ENCODE measurements around the gene HOXA13.
A peak's percentile ranks its signal among the peaks of the same experiment; 100 is the strongest.

Gene HOXA13

DNA sequence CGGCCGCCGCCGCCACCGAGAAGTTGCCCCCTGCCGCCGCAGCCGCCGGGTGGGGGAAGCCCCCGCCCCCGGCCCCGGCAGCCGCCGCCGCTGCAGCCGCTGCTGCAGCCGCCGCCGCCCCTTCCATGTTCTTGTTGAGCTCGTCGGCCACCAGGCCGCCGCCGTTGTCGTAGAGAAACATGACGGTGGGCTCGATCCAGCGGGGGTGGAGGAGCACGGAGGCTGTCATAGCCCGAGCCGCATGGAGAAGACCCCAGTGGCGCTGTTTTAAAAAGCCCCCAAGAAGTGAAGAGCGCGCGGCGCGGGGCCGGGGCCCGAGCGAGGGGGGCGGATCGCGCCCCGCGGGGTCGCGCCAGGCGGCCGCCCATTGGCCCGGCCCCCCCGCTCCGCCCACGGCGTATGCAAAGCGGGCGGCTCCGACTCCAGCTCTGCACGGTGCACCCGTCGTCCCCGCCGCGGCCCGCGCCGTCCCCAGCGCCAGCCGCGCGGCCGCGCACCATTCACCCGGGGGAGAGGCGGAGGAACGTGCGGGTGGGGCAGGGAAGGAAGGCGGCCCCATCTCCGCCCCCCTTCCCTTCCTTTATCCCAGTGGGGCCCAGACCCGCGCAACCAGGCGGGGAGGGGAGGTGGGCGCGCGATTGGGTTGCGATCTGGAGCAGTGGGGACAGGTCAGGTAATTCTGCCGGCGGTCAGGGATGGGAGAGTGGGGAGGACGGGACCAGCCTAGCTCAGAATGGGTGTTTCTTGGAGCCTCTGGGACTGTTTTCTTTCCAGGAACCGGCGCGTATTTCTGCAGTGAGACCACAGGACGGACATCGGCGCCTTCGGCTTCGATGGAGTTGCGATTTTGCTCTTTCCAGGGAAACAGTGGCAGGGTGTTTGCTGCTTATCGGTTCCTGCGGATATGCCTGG is at the start of gene HOXA13:
TSS of gene HOXA13 (minus strand) at position 243 of the 912 bp plus-strand sequence. CDS start at position 229, 14 bp downstream.
- DNase-seq (ENCODE audit: low read depth) = no peak
- TF ChIP-seq, protein P1, sequence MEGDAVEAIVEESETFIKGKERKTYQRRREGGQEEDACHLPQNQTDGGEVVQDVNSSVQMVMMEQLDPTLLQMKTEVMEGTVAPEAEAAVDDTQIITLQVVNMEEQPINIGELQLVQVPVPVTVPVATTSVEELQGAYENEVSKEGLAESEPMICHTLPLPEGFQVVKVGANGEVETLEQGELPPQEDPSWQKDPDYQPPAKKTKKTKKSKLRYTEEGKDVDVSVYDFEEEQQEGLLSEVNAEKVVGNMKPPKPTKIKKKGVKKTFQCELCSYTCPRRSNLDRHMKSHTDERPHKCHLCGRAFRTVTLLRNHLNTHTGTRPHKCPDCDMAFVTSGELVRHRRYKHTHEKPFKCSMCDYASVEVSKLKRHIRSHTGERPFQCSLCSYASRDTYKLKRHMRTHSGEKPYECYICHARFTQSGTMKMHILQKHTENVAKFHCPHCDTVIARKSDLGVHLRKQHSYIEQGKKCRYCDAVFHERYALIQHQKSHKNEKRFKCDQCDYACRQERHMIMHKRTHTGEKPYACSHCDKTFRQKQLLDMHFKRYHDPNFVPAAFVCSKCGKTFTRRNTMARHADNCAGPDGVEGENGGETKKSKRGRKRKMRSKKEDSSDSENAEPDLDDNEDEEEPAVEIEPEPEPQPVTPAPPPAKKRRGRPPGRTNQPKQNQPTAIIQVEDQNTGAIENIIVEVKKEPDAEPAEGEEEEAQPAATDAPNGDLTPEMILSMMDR (IDR thresholded peaks at IDR 0.05; ENCODE audit: low read depth, low read length, missing control alignments) = no peak
- peak within 1 kb of the TSS; percentile 20; the same call in 1 of the 2 replicates for H3K4me3 ChIP-seq (ENCODE audit: low read depth, low read length)

DNA sequence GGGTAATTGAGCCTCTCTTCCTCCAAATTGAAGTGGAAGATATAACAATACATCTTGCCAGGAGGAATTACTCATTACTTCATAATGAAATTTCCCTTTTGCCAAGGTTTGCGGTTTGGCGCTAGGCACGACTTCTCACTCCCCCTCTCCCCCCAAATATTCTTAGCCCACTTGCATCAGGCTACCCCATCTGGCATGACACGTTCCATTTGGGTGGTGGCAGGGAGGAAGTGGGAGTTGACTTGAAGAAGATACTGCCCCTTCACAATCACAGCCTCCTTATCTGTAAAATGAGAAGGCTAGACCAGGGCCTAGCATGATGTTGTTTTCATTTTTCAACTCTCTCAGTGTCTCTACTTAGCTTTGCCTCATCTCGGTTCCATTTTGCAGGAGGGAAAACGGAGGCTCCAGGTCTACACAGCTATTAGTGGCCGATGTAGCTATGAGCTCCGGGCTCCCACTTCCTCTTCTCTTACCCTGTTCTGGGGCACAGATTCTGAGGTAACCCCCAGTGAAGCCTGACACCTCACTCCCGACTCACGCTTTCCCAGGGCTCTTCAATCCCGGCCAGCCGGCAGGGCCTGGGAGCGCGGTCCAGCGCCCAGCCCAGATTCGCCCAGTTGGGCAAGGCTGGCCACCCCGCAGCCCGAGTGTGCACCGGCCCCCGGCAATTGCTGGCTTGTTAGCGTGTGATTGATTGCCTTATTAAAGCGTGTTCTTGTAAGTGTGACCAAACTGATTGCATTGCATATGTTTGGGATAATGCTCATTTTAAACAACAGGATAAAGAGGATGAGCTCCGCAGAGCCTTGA is 49.2 kb upstream of the HOXA13 start:
- H3K4me3 ChIP-seq (ENCODE audit: low read depth, low read length) = no peak overlapping the region
- DNase-seq (ENCODE audit: low read depth) = no peak
- TF ChIP-seq, protein P1 (IDR thresholded peaks at IDR 0.05; ENCODE audit: low read depth, low read length, missing control alignments) = no peak

DNA sequence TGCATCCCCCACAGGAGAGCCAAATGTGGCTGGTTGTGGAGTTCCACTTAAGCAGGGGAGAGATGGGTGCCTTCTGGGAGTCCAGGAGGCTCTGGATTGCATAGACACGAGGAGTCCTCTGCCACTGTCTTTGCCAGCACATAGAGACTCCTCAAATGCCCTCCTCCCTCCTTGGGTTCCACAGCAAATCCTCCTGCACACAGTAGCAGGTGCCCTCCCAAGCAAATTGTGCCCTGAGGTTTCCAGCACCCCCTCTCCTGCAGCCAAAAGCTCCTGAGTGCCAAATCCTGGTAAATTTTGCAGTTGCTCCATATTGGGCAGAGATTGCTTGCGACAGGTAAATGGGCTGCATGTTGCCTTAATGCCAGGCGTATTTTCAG is 48.5 kb upstream of the HOXA13 start:
- DNase-seq (ENCODE audit: low read depth) = no peak
- TF ChIP-seq, protein P1 (IDR thresholded peaks at IDR 0.05; ENCODE audit: low read depth, low read length, missing control alignments) = no peak
- no peak overlapping the region for H3K4me3 ChIP-seq (ENCODE audit: low read depth, low read length)

DNA sequence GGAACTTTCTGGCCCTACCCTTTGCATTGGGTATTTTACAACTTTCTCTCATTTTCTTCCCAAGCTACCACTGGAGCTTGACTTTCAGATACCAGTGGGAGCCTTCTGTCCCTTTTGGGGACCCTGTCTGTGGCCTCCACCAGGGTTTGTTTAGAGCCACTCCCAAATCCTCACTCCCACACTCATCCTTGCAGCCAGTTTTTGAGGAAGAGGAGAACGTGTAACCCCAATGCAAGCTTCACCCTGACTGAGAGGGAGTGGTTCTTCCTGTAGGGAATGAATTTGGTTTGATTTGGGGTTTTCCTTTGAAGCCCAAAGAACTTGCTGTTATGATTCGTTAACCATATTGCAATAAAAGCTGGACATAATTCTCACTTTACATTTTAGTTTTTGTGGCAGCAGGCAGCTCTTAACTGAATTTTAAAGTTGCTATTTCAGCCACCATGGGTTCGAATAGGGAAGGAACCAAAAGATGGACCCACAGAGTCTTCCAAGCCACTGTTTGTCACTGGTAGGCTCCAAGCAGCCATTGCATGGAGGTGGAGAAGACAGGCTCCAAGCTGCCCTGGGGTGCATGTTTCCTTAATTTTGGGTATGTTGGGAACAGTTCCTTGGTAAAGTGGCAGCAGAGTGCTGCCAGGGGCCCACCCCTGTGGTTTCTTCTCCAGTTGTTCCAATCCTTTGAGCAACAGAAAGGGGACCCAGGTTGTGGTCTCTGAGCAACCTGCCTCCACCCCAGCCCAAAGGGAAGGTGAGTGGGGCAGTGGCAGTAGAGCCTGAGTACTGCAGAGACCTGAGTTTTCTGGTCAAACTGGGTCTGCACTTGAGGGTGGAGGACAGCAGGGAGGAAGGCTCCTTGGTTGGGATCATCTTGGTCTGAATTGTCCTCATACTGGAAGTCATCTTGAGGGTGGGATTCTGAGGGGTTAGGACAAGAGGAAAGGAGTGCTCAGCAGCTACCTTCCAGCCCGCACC is 47.8 kb upstream of the HOXA13 start:
- TF ChIP-seq, protein P1 (IDR thresholded peaks at IDR 0.05; ENCODE audit: low read depth, low read length, missing control alignments) = no peak
- H3K4me3 ChIP-seq (ENCODE audit: low read depth, low read length) = no peak overlapping the region
- DNase-seq (ENCODE audit: low read depth) = no peak

DNA sequence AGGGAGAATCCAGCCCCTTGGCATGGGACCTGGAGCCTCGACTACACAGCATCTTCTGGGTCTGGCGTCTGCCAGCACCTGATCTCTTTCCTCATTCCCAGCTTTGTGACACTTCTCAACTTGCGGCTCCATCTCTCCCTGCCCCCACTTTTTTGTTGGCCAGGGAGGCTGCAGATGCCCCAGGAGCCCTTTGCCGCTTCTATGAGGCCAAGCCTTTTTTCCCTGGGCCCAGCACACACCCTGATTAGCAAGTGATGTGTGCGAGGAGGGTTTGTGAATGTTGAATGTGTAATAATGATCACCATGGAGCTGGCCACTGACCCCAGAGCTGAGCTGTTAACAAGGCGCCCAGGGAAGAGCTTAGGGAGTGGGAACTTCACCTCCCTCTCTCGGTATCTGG is 47.1 kb upstream of the HOXA13 start:
- TF ChIP-seq, protein P1 (IDR thresholded peaks at IDR 0.05; ENCODE audit: low read depth, low read length, missing control alignments) = no peak
- no peak overlapping the region for H3K4me3 ChIP-seq (ENCODE audit: low read depth, low read length)
- no peak for DNase-seq (ENCODE audit: low read depth)

Measured in GM12864 (cell line).